Measurements from ENCODE around the gene ZNF592. TPM values are rescaled to one million over a fixed set of nuclear protein-coding genes. Genes with fewer than 3 reads are reported as not detected.
"Not testable (repeated sequence)": the region's sequence is repeated elsewhere in the genome, so short reads cannot be mapped to it uniquely, and the experiment has no call there.

The ZNF592 gene
- 29.3 TPM for total RNA-seq

GRCh38 chr15:84748274-84749110, at the start of gene ZNF592:
Gene ZNF592 (plus strand): TSS chr15:84748592. CDS start chr15:84782676, 34,084 bp downstream.
- DNase-seq (ENCODE audit: low spot score), result peak; percentile 85

GRCh38 chr15:84699538-84700191, 48.7 kb upstream of the ZNF592 start:
- DNase-seq (ENCODE audit: low spot score), result no peak

GRCh38 chr15:84702961-84703482, 45.4 kb upstream of the ZNF592 start:
- peak; percentile 69 for DNase-seq (ENCODE audit: low spot score)

GRCh38 chr15:84703808-84704207, 44.6 kb upstream of the ZNF592 start:
- DNase-seq (ENCODE audit: low spot score), result no peak

GRCh38 chr15:84714372-84714771, 34.0 kb upstream of the ZNF592 start:
- DNase-seq (ENCODE audit: low spot score), result no peak

GRCh38 chr15:84714821-84715220, 33.6 kb upstream of the ZNF592 start:
- no peak for DNase-seq (ENCODE audit: low spot score)

- peak; percentile 13 for DNase-seq (ENCODE audit: low spot score)
These were observed 32.9 kb upstream of the ZNF592 start for GRCh38 chr15:84715441-84716035.

- DNase-seq (ENCODE audit: low spot score), result peak; percentile 95
These were observed 32.2 kb upstream of the ZNF592 start, which contains the start of gene SEC11A for GRCh38 chr15:84716036-84716732. Gene SEC11A (minus strand): TSS chr15:84716139. CDS start chr15:84716075, 64 bp downstream.

GRCh38 chr15:84721371-84721770, 27.0 kb upstream of the ZNF592 start:
- DNase-seq (ENCODE audit: low spot score), result no peak

- no peak for DNase-seq (ENCODE audit: low spot score)
These were observed 25.8 kb upstream of the ZNF592 start for GRCh38 chr15:84722628-84723027.

- DNase-seq (ENCODE audit: low spot score), result no peak
These were observed 23.3 kb upstream of the ZNF592 start for GRCh38 chr15:84725001-84725491.

GRCh38 chr15:84727429-84727828, 21.0 kb upstream of the ZNF592 start:
- DNase-seq (ENCODE audit: low spot score), result no peak

GRCh38 chr15:84731774-84732173, 16.6 kb upstream of the ZNF592 start:
- DNase-seq (ENCODE audit: low spot score), result no peak

GRCh38 chr15:84734794-84735479, 13.5 kb upstream of the ZNF592 start:
- peak; percentile 77 for DNase-seq (ENCODE audit: low spot score)

- DNase-seq (ENCODE audit: low spot score), result not testable (repeated sequence)
These were observed 12.8 kb upstream of the ZNF592 start for GRCh38 chr15:84735480-84736061.

- no peak for DNase-seq (ENCODE audit: low spot score)
These were observed 12.0 kb upstream of the ZNF592 start for GRCh38 chr15:84736375-84736774.

GRCh38 chr15:84737005-84737404, 11.4 kb upstream of the ZNF592 start:
- no peak for DNase-seq (ENCODE audit: low spot score)

- no peak for DNase-seq (ENCODE audit: low spot score)
These were observed 7.7 kb upstream of the ZNF592 start for GRCh38 chr15:84740691-84741090.

GRCh38 chr15:84741121-84741520, 7.3 kb upstream of the ZNF592 start:
- peak; percentile 55 for DNase-seq (ENCODE audit: low spot score)
